ENCODE measurements around the gene MYO18A.

MYO18A gene

DNA sequence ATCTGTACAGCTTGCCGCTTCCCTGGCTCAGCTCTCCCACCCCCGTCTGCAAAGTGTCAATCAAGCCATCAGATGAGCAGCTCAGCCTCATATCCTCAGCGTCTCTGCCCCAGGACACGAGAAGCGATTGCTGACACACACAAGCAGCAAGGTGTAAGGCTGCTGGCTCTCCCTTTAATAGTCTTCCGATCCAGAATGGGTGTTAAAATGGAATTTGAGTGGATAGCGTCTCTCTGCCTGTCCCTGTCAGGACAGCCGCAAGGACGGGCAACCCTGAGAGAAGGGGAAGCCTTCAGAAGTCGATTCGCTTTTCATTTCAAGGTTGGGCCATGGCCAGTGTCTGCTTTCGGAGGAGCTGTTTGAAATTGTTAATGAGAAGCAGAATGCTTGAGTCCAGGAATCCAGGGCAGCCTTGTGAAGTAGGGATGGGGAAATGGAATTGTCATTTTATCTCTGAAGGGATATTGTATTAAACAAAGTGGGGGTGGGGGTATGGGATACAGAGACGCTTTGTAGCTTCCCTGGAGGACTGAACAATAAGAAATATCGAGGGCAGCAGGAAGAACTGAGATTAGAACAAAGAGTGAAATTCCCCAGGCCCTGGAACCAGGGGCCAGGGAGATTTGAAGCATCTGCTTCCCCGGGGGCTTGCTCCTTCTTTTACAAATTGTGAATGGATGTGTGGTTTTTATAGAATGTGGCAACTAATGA lies 142.0 kb downstream of the MYO18A start:
- TF ChIP-seq, protein P1, sequence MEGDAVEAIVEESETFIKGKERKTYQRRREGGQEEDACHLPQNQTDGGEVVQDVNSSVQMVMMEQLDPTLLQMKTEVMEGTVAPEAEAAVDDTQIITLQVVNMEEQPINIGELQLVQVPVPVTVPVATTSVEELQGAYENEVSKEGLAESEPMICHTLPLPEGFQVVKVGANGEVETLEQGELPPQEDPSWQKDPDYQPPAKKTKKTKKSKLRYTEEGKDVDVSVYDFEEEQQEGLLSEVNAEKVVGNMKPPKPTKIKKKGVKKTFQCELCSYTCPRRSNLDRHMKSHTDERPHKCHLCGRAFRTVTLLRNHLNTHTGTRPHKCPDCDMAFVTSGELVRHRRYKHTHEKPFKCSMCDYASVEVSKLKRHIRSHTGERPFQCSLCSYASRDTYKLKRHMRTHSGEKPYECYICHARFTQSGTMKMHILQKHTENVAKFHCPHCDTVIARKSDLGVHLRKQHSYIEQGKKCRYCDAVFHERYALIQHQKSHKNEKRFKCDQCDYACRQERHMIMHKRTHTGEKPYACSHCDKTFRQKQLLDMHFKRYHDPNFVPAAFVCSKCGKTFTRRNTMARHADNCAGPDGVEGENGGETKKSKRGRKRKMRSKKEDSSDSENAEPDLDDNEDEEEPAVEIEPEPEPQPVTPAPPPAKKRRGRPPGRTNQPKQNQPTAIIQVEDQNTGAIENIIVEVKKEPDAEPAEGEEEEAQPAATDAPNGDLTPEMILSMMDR (IDR thresholded peaks at IDR 0.05) = no peak

DNA sequence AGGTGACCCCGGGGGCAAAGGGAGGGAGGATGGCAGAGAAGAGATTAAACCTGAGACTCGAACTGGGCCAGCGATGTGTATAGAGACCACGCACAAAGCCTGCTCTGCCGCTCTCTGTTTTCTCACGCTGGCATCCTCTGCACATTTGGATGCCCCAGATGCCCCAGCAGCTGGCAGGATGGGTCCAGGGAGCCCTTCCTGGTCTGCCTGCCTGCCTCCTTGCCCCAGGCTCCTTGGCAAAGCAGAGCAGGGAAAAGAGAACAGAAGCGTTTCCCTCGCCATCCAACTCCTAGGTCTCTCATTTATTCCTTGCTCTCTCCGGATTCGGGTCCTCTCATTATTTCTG lies 142.5 kb downstream of the MYO18A start:
- TF ChIP-seq, protein P1 (IDR thresholded peaks at IDR 0.05) = no peak

DNA sequence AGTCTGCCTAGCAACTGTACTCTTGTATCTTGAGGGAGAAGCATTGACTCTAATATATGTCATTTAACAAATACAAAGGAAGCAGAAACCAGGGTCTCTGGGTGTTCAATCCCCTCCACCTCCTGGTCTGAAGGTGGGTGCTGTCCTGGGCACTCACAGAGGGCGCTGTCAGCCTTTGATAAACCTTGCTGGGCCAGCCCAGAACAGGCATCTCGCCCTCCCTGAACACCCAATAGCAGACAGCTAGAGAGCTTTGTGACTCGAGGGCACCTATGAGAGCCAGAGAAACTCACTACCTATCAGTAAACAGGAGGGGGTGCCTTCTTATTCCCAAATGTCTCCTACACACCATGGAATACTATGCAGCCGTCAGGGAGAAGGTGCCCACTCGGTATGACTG lies 143.6 kb downstream of the MYO18A start:
- TF ChIP-seq, protein P1 (IDR thresholded peaks at IDR 0.05) = no peak

DNA sequence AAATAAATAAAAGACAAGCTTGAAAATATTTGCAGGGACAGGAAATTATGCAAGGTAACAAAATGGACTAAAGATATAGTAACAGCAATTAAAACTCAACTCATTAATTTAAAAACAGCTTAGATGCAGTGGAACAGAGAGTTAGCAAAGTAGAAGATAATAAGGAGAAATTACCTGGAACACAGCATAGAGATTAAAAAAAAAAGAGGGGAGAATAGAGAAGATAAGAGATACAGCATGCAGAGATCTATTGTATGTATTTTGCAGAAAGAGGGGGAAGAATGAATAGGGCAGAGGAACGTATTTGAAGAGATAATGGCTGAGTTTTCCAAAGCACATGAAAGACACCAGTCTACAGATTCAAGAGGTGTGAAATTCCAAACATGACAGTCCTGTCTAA lies 145.7 kb downstream of the MYO18A start:
- TF ChIP-seq, protein P1 (IDR thresholded peaks at IDR 0.05) = no peak

DNA sequence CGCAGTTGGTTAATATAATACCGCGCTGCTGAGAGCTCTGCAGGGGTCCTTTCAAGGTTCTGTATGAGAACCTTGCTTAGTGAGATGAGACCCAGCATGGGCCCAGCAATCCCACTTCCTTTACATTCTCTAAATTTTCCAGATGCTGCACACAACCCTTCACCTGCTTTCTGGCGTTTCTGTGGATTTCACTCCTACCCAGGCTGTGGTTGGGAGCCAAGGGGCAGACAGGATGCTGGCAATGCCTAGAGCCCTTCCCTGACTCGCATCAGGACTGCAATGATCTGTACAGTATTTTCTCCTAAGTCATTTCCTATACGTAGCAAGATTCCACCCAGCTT lies 147.4 kb downstream of the MYO18A start:
- TF ChIP-seq, protein P1 (IDR thresholded peaks at IDR 0.05) = no peak

DNA sequence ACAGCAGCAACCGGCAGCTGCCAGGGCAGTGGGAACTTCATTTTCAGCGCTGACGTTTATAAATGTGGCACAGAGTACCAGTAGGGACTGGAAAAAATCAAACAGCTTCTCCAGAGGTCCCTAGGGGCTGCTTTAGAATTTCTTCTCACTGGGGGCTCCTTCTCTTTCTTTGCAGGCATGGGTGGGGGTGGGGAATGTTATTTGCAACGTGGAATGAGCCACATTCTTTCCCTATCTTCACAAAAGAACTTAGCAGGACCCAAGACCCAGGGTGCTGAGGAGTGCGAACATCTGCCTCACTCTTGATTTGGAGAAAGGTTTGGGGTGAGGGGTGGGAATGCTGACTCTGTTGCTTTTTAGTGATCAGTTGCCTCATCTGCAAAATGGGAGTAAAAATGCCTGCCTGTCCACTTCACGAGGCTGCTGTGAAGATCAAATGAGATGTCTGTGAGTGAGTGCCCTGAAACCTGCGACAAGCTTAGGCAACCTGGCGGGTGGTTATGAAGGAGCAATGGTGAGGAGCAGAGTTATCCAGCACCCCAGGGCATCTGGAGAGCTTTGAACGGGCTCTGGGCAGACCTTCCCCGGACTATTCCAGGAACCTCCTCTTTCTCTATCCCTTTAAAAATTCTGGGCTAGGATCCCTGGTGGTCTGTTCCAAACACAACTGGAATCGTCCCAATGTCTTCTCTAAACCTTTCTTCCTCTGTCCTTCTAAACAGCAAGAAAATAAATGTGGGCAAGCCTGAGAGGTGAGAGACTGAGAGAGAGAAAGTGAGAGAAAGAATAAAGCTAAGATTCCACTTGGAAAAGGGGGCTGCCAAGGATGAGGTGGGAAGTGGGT lies 148.0 kb downstream of the MYO18A start:
- TF ChIP-seq, protein P1 (IDR thresholded peaks at IDR 0.05) = no peak

DNA sequence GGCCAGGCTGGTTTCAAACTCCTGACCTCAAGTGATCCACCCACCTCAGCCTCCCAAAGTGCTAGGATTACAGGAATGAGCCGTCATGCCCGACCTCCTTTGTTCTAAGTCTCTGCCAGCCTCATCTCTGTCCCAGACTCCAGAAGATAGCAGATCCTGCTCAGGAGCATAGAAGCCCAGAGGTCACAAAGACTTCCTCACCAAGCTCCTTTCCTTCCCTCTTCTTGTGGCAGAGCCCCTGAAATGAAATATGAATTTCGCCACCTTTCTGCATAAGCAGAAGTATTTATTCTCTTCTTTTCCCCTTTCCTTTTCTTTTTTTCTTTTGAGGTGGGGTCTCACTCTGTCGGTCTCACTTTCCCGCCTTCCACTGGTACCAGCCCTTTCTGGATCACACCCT lies 148.7 kb downstream of the MYO18A start:
- TF ChIP-seq, protein P1 (IDR thresholded peaks at IDR 0.05) = no peak

Data from LNCAP (cell line).